ENCODE results near the gene ADCY4. TPM values are rescaled to one million over a fixed set of nuclear protein-coding genes. Genes with fewer than 3 reads are reported as not detected.
A peak's percentile ranks its signal among the peaks of the same experiment; 100 is the strongest.

ADCY4 gene
- total and polyA plus RNA-seq, 2 donors (not counting 3 experiments of a cell fraction or from before 2014, with no cell fraction given) = 81.6 to 84.0 TPM

- dilution Hi-C loops (cut with MboI; ENCODE audit: extremely low pct_ligation_motif_present, low sequenced_read_pairs) (no loop called here), intact Hi-C loops (cut with micrococcal nuclease) (no loop called here)
- Histone ChIP-seq H3K27me3 (ENCODE audit: control insufficient read depth in 2 of 2, insufficient read depth in 2 of 2, low read length in 2 of 2) (no peaks in the 10 kb centered on the region), H3K9ac (replicated peaks; ENCODE audit: extremely low read depth, insufficient read depth, low read length) (peak overlapping the region; percentile 27), H3K27ac (ENCODE audit: insufficient read depth, low read depth, low read length) (peak overlapping the region; percentile 91), H3K9me3 (replicated peaks; ENCODE audit: control insufficient read depth, insufficient read depth, low read length) (no peaks in the 10 kb centered on the region), H3K4me1 (ENCODE audit: control insufficient read depth, extremely low read depth, insufficient read depth, low read length) (peaks cover 71% of the 10 kb centered on the region), H2AFZ (ENCODE audit: low read depth, low read length) (no peak overlapping the region), H3K79me2 (ENCODE audit: control insufficient read depth, insufficient read depth, low read length) (no peaks in the 10 kb centered on the region), H4K20me1 (replicated peaks; ENCODE audit: control insufficient read depth, extremely low read depth, insufficient read depth, low read length) (no peaks in the 10 kb centered on the region), H3K9me1 (replicated peaks; ENCODE audit: control insufficient read depth, extremely low read depth, insufficient read depth, low read length) (no peaks in the 10 kb centered on the region), H3K36me3 (ENCODE audit: control insufficient read depth in 2 of 2, extremely low read depth in 1 of 2, insufficient read depth in 2 of 2, low read length in 2 of 2) (peaks cover 0 to 2% of the 10 kb centered on the region in 2 experiments), H3K4me2 (ENCODE audit: insufficient read depth, low read length) (peak overlapping the region; percentile 21), H3K4me3 (replicated peaks in 1 of 3; ENCODE audit: insufficient read depth in 1 of 3, low read depth in 1 of 3, low read length in 3 of 3) (no peak overlapping the region)
- CTCF ChIA-PET = interaction anchor here (2.3 to 7.4 kb wide), 5 partner anchors 13 to 125 kb away, joined by 16 to 122 read pairs (median 38); partner anchors contain the start of genes DHRS1, NOP9 and TINF2
- TF ChIP-seq MYC (IDR thresholded peaks at IDR 0.05; ENCODE audit: low read depth, low read length) (no peak), MAX (IDR thresholded peaks at IDR 0.05; ENCODE audit: insufficient read depth, insufficient read length) (no peak), JUN (IDR thresholded peaks at IDR 0.05; ENCODE audit: borderline replicate concordance, insufficient read depth, insufficient read length, low read depth) (no peak), GATA2 (IDR thresholded peaks at IDR 0.05; ENCODE audit: insufficient read depth, insufficient read length, low read depth, low read length) (no peak)
- POLR2A ChIA-PET = no interaction called here
- no TSS peak for BruUV-seq (replicated peaks)
- FAIRE-seq (peak; percentile 50), DNase-seq (ENCODE audit: low read depth, low spot score) (no peak)
Measured at GRCh38 chr14:24311837-24312615, 22.8 kb downstream of the ADCY4 start.
